H1 (cell line): ENCODE data around the gene ZNF121.

Experiments
- ATF3 ChIP-seq: IDR thresholded peaks from 2 replicates; pipeline ENCODE4 v1.6.1; 2011; ENCODE audit warnings: low read depth, mild to moderate bottlenecking, low read length; ENCODE audit not compliant: insufficient read depth
- BCL11A ChIP-seq, 2 experiments: IDR thresholded peaks; one replicate each; pipeline ENCODE4 v1.6.1; 2011; ENCODE audit warnings: low read depth in 2 of 2, low read length in 2 of 2, mild to moderate bottlenecking in 2 of 2
- CTCF ChIP-seq, 3 experiments: IDR thresholded peaks; 1 replicate in 2 of 3; 2 replicates in 1 of 3; pipeline versions ENCODE4 v1.5.1 to v1.6.1; 2011; ENCODE audit warnings: low read length in 3 of 3, mild to moderate bottlenecking in 3 of 3, inconsistent platforms in 2 of 3, low read depth in 1 of 3, moderate library complexity in 1 of 3; ENCODE audit not compliant: insufficient read depth in 1 of 3; ENCODE audit errors: control extremely low read depth in 1 of 3
- EP300 ChIP-seq, 2 experiments: IDR thresholded peaks; 1 replicate in 1 of 2; 2 replicates in 1 of 2; pipeline ENCODE4 v1.6.1; 2011 to 2012; ENCODE audit warnings: low read depth in 2 of 2, low read length in 2 of 2, mild to moderate bottlenecking in 2 of 2, borderline replicate concordance in 1 of 2, inconsistent platforms in 1 of 2, moderate library complexity in 1 of 2
- EZH2 ChIP-seq: fragments of 200-600 bp; sonication (generic); IDR thresholded peaks from 2 replicates; pipeline ENCODE4 v1.7.1; 2012; ENCODE audit warnings: low read depth, mild to moderate bottlenecking, moderate library complexity, low read length, inconsistent platforms; ENCODE audit not compliant: severe bottlenecking
- GTF2F1 ChIP-seq: IDR thresholded peaks from 2 replicates; pipeline ENCODE4 v1.6.1; 2012; ENCODE audit warnings: low read depth, low read length, improper control_type of control experiment, borderline replicate concordance
- HDAC2 ChIP-seq, 2 experiments: fragments of 300-600 bp in 1 of 2; sonication (generic) in 1 of 2; IDR thresholded peaks; 2 replicates each; pipeline ENCODE4 v1.6.1; 2011 to 2012; ENCODE audit warnings: low read depth in 2 of 2, low read length in 2 of 2, mild to moderate bottlenecking in 2 of 2, moderate library complexity in 2 of 2, borderline replicate concordance in 1 of 2, inconsistent platforms in 1 of 2
- HDAC6 ChIP-seq: IDR thresholded peaks from one replicate; pipeline ENCODE4 v1.7.1; 2012; ENCODE audit warnings: low read depth, mild to moderate bottlenecking, inconsistent platforms, low read length, moderate library complexity
- KDM4A ChIP-seq: IDR thresholded peaks from one replicate; pipeline ENCODE4 v1.7.1; 2012; ENCODE audit warnings: low read depth, mild to moderate bottlenecking, moderate library complexity, low read length, inconsistent platforms; ENCODE audit not compliant: severe bottlenecking
- MAX ChIP-seq: IDR thresholded peaks from 2 replicates; pipeline ENCODE4 v1.6.1; 2012; ENCODE audit warnings: inconsistent platforms
- RFX5 ChIP-seq: IDR thresholded peaks from 2 replicates; pipeline ENCODE4 v1.6.1; 2011; ENCODE audit warnings: low read depth, low read length, improper control_type of control experiment, borderline replicate concordance
- SIN3A ChIP-seq, 2 experiments: IDR thresholded peaks in 1 of 2; conservative IDR thresholded peaks in 1 of 2; 2 replicates each; pipeline ENCODE4 v1.6.1; 2011 to 2012; ENCODE audit warnings: low read length in 2 of 2, improper control_type of control experiment in 1 of 2, low read depth in 1 of 2, mild to moderate bottlenecking in 1 of 2
- SP2 ChIP-seq: IDR thresholded peaks from 2 replicates; pipeline ENCODE4 v1.6.1; 2012; ENCODE audit warnings: mild to moderate bottlenecking, low read length, inconsistent platforms
- USF2 ChIP-seq: IDR thresholded peaks from 2 replicates; pipeline ENCODE4 v1.6.1; 2011; ENCODE audit warnings: low read length, improper control_type of control experiment

GRCh38 chr19:9608912-9609311 lies 24.6 kb upstream of the ZNF121 start:
- TF ChIP-seq GTF2F1 (no peak), CTCF (IDR thresholded peaks at IDR 0.05; ENCODE audit: control extremely low read depth in 1 of 3, insufficient read depth in 1 of 3, low read depth in 1 of 3, low read length in 3 of 3) (no peak), HDAC6 (no peak), EZH2 (no peak), SP2 (no peak), HDAC2 (IDR thresholded peaks at IDR 0.05; ENCODE audit: borderline replicate concordance in 1 of 2, low read depth in 2 of 2, low read length in 2 of 2) (no peak), KDM4A (no peak), ATF3 (no peak), BCL11A (IDR thresholded peaks at IDR 0.05; ENCODE audit: low read depth in 2 of 2, low read length in 2 of 2) (no peak), EP300 (IDR thresholded peaks at IDR 0.05; ENCODE audit: borderline replicate concordance in 1 of 2, low read depth in 2 of 2, low read length in 2 of 2) (no peak), SIN3A (conservative IDR thresholded peaks at IDR 0.05 in 1 of 2, IDR thresholded peaks at IDR 0.05 in 1 of 2; ENCODE audit: low read depth in 1 of 2, low read length in 2 of 2) (no peak), RFX5 (no peak), USF2 (no peak), MAX (no peak)
